ENCODE measurements around the gene WNT4. TPM values are rescaled to one million over a fixed set of nuclear protein-coding genes. Genes with fewer than 3 reads are reported as not detected.
A peak's percentile ranks its signal among the peaks of the same experiment; 100 is the strongest.

The WNT4 gene
- total RNA-seq, 1 donor from 2014 or later = not detected

- TF ChIP-seq, protein P1, sequence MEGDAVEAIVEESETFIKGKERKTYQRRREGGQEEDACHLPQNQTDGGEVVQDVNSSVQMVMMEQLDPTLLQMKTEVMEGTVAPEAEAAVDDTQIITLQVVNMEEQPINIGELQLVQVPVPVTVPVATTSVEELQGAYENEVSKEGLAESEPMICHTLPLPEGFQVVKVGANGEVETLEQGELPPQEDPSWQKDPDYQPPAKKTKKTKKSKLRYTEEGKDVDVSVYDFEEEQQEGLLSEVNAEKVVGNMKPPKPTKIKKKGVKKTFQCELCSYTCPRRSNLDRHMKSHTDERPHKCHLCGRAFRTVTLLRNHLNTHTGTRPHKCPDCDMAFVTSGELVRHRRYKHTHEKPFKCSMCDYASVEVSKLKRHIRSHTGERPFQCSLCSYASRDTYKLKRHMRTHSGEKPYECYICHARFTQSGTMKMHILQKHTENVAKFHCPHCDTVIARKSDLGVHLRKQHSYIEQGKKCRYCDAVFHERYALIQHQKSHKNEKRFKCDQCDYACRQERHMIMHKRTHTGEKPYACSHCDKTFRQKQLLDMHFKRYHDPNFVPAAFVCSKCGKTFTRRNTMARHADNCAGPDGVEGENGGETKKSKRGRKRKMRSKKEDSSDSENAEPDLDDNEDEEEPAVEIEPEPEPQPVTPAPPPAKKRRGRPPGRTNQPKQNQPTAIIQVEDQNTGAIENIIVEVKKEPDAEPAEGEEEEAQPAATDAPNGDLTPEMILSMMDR (IDR thresholded peaks at IDR 0.05) = no peak
- no peak for TF ChIP-seq EZH2 (IDR thresholded peaks at IDR 0.05)
- no peak for TF ChIP-seq EZH2phosphoT487 (IDR thresholded peaks at IDR 0.05)
- Histone ChIP-seq H2AFZ (replicated peaks) (no peak overlapping the region), H3K36me3 (no peaks in the 10 kb centered on the region), H3K9me3 (ENCODE audit: low read depth) (no peaks in the 10 kb centered on the region), H3K27ac (no peak overlapping the region), H3K4me1 (no peaks in the 10 kb centered on the region), H3K4me2 (no peak overlapping the region), H3F3A (ENCODE audit: low read depth) (no peaks in the 10 kb centered on the region), H3K4me3 (no peak overlapping the region), H3K9ac (no peak overlapping the region), H4K20me1 (ENCODE audit: low read depth) (no peaks in the 10 kb centered on the region), H3K79me2 (ENCODE audit: low read depth) (no peaks in the 10 kb centered on the region), H3K27me3 (no peaks in the 10 kb centered on the region)
- Mint-ChIP-seq H3K27me3 (ENCODE audit: insufficient read depth, low read depth) (peaks cover 16% of the 10 kb centered on the region), H3K4me1 (peaks cover 43% of the 10 kb centered on the region), H3K4me3 (no peak overlapping the region), H3K36me3 (no peaks in the 10 kb centered on the region), H3K9me3 (peaks cover 2% of the 10 kb centered on the region), H3K27ac (no peak overlapping the region)
- no peak for DNase-seq (ENCODE audit: low spot score)
Measured at GRCh38 chr1:22164841-22165808, 22.2 kb upstream of the WNT4 start.

DNA sequence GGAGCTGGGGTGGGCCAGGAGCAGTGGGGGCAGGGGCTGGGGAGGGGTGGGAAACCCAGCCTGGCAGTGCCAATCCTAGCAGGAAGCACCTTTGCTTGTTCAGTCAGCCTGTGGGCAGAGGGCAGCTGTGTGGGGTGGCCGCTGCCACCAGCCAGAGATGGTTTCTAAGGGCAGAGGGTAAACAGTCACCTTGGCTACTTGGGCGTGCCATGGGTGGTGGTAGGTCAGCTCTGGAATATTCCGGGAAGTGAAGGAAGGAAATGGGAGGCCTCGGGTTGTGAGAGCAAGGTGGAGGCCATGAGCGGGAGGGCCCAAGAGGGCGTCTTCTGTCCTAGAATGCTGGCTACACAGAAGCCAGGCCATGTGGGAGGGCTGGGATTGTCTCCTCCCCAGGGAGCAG lies 20.7 kb upstream of the WNT4 start:
- Histone ChIP-seq H3K4me2 (no peak overlapping the region), H3K9me3 (ENCODE audit: low read depth) (no peaks in the 10 kb centered on the region), H3K4me1 (no peaks in the 10 kb centered on the region), H3F3A (ENCODE audit: low read depth) (no peaks in the 10 kb centered on the region), H3K36me3 (no peaks in the 10 kb centered on the region), H4K20me1 (ENCODE audit: low read depth) (no peaks in the 10 kb centered on the region), H3K79me2 (ENCODE audit: low read depth) (no peaks in the 10 kb centered on the region), H3K9ac (no peak overlapping the region), H3K27ac (no peak overlapping the region), H3K27me3 (no peaks in the 10 kb centered on the region), H2AFZ (replicated peaks) (no peak overlapping the region), H3K4me3 (no peak overlapping the region)
- no peaks in the 10 kb centered on the region for H3K9me3 Mint-ChIP-seq
- TF ChIP-seq, protein P1 (IDR thresholded peaks at IDR 0.05) = no peak
- TF ChIP-seq EZH2phosphoT487 (IDR thresholded peaks at IDR 0.05) (no peak), EZH2 (IDR thresholded peaks at IDR 0.05) (no peak)
- no peaks in the 10 kb centered on the region for H3K36me3 Mint-ChIP-seq
- H3K27me3 Mint-ChIP-seq (ENCODE audit: insufficient read depth, low read depth) = peaks cover 13% of the 10 kb centered on the region
- peak overlapping the region; percentile 35 for H3K27ac Mint-ChIP-seq
- no peak overlapping the region for H3K4me3 Mint-ChIP-seq
- peaks cover 34% of the 10 kb centered on the region for H3K4me1 Mint-ChIP-seq
- no peak for DNase-seq (ENCODE audit: low spot score)

GRCh38 chr1:22163137-22163536 lies 20.2 kb upstream of the WNT4 start:
- no peak overlapping the region for H3K4me2 ChIP-seq
- no peak overlapping the region for H3K4me3 ChIP-seq
- no peaks in the 10 kb centered on the region for H4K20me1 ChIP-seq (ENCODE audit: low read depth)
- Mint-ChIP-seq H3K27me3 (ENCODE audit: insufficient read depth, low read depth) (peaks cover 15% of the 10 kb centered on the region), H3K27ac (no peak overlapping the region), H3K36me3 (no peaks in the 10 kb centered on the region), H3K9me3 (no peaks in the 10 kb centered on the region), H3K4me3 (no peak overlapping the region), H3K4me1 (peaks cover 34% of the 10 kb centered on the region)
- no peak for DNase-seq (ENCODE audit: low spot score)
- H3F3A ChIP-seq (ENCODE audit: low read depth) = no peaks in the 10 kb centered on the region
- no peak for TF ChIP-seq EZH2 (IDR thresholded peaks at IDR 0.05)
- no peak for TF ChIP-seq EZH2phosphoT487 (IDR thresholded peaks at IDR 0.05)
- TF ChIP-seq, protein P1 (IDR thresholded peaks at IDR 0.05) = no peak
- H3K27ac ChIP-seq = no peak overlapping the region
- H3K27me3 ChIP-seq = no peaks in the 10 kb centered on the region
- no peaks in the 10 kb centered on the region for H3K4me1 ChIP-seq
- no peaks in the 10 kb centered on the region for H3K9me3 ChIP-seq (ENCODE audit: low read depth)
- no peak overlapping the region for H2AFZ ChIP-seq (replicated peaks)
- no peak overlapping the region for H3K9ac ChIP-seq
- H3K79me2 ChIP-seq (ENCODE audit: low read depth) = no peaks in the 10 kb centered on the region
- no peaks in the 10 kb centered on the region for H3K36me3 ChIP-seq

All from neural progenitor cell (in vitro differentiated cells).